GM18873 (cell line): ENCODE results near the gene PEX11A.

ENCODE experiments used
- ATAC-seq: cut with Tn5 transposase; IDR thresholded peaks from one replicate; pipeline ENCODE4 v1.9.1; 2021; ENCODE audit warnings: mild to moderate bottlenecking, moderate library complexity, moderate number of reproducible peaks; ENCODE audit not compliant: unreplicated experiment, low FRiP score

PEX11A gene

GRCh38 chr15:89657686-89658200 lies 32.8 kb downstream of the PEX11A start:
- ATAC-seq = no peak

GRCh38 chr15:89656116-89656815 lies 34.3 kb downstream of the PEX11A start:
- ATAC-seq = no peak

GRCh38 chr15:89654847-89655805 lies 35.4 kb downstream of the PEX11A start, which contains the start of gene KIF7:
Gene KIF7, minus strand, starts transcription at chr15:89655467. Its CDS starts 2,537 bp downstream, at chr15:89652930.
- no peak for ATAC-seq

GRCh38 chr15:89654301-89654761 lies 36.2 kb downstream of the PEX11A start:
- no peak for ATAC-seq

- ATAC-seq = no peak
Measured at GRCh38 chr15:89653578-89653977, 37.0 kb downstream of the PEX11A start.

- ATAC-seq = no peak
Measured at GRCh38 chr15:89652666-89653065, 37.9 kb downstream of the PEX11A start.

GRCh38 chr15:89652131-89652530 lies 38.4 kb downstream of the PEX11A start:
- ATAC-seq = no peak

GRCh38 chr15:89649716-89650115 lies 40.8 kb downstream of the PEX11A start:
- no peak for ATAC-seq

GRCh38 chr15:89649013-89649625 lies 41.4 kb downstream of the PEX11A start:
- no peak for ATAC-seq

GRCh38 chr15:89648106-89649012 lies 42.2 kb downstream of the PEX11A start:
- no peak for ATAC-seq

GRCh38 chr15:89647191-89647851 lies 43.2 kb downstream of the PEX11A start:
- no peak for ATAC-seq

- ATAC-seq = no peak
Measured at GRCh38 chr15:89646416-89647141, 44.0 kb downstream of the PEX11A start.

- ATAC-seq = no peak
Measured at GRCh38 chr15:89645680-89646079, 44.9 kb downstream of the PEX11A start.

- no peak for ATAC-seq
Measured at GRCh38 chr15:89642106-89642505, 48.4 kb downstream of the PEX11A start.

GRCh38 chr15:89641053-89641452 lies 49.5 kb downstream of the PEX11A start:
- no peak for ATAC-seq

GRCh38 chr15:89640245-89640644 lies 50.3 kb downstream of the PEX11A start:
- ATAC-seq = no peak

GRCh38 chr15:89633585-89633984 lies 57.0 kb downstream of the PEX11A start:
- no peak for ATAC-seq
